ENCODE data around the gene KPNA6.
"Not testable (repeated sequence)": the region's sequence is repeated elsewhere in the genome, so short reads cannot be mapped to it uniquely, and the experiment has no call there.

DNA sequence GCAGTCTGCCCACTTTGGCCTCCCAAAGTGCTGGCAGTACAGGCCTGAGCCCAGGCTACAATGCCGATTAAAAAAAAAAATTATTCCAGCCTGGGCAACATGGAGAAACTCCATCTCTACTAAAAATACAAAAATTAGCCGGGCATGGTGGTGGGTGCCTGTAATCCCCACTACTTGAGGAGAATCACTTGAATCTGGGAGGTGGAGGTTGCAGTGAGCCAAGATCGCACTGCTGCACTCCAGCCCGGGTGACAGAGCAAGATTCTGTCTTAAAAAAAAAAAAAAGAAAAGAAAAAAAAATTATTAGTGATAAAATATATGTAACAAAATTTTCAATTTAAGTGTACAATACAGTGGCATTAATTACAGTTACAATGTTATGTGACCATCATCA is 35.4 kb downstream of the KPNA6 start:
- TF ChIP-seq SMAD3 (CRISPR knock-in tag; IDR thresholded peaks at IDR 0.05; ENCODE audit: borderline replicate concordance); TP53 (CRISPR knock-in tag; IDR thresholded peaks at IDR 0.05); RELA (CRISPR knock-in tag; IDR thresholded peaks at IDR 0.05; ENCODE audit: borderline replicate concordance); CREB1 (CRISPR knock-in tag; IDR thresholded peaks at IDR 0.05); IRF1 (CRISPR knock-in tag; IDR thresholded peaks at IDR 0.05); CTCF (IDR thresholded peaks at IDR 0.05); MAX (CRISPR knock-in tag; IDR thresholded peaks at IDR 0.05); GRHL2 (CRISPR knock-in tag; IDR thresholded peaks at IDR 0.05; ENCODE audit: insufficient replicate concordance, severe bottlenecking); MXD4 (CRISPR knock-in tag; IDR thresholded peaks at IDR 0.05; ENCODE audit: borderline replicate concordance); TEAD4 (CRISPR knock-in tag; IDR thresholded peaks at IDR 0.05); ZNF263 (CRISPR knock-in tag; IDR thresholded peaks at IDR 0.05; ENCODE audit: low read depth); MLX (CRISPR knock-in tag; IDR thresholded peaks at IDR 0.05); FOXJ3 (CRISPR knock-in tag; IDR thresholded peaks at IDR 0.05; ENCODE audit: borderline replicate concordance); JUN (CRISPR knock-in tag; IDR thresholded peaks at IDR 0.05): not testable (repeated sequence)

All from WTC11 (cell line).